MV-4-11 (cell line): Measurements from ENCODE around the gene DEFB114.
"Not testable (repeated sequence)": the region's sequence is repeated elsewhere in the genome, so short reads cannot be mapped to it uniquely, and the experiment has no call there.

ENCODE experiments used
- DNase-seq: peaks from one replicate; lab custom pipeline; 2025; lab: John Stamatoyannopoulos, UW

DEFB114 gene

GRCh38 chr6:49964064-49964463, at the start of gene DEFB114:
TSS of gene DEFB114 (minus strand) at chr6:49964164. CDS start at chr6:49964105, 59 bp downstream.
- DNase-seq = no peak

- no peak for DNase-seq
These were observed 43.9 kb upstream of the DEFB114 start for GRCh38 chr6:50007819-50008218.

- DNase-seq = no peak
These were observed 39.2 kb upstream of the DEFB114 start for GRCh38 chr6:50003139-50003538.

- no peak for DNase-seq
These were observed 31.3 kb upstream of the DEFB114 start for GRCh38 chr6:49995278-49995677.

- DNase-seq = no peak
These were observed 24.9 kb upstream of the DEFB114 start for GRCh38 chr6:49988900-49989299.

GRCh38 chr6:49987749-49988148, 23.8 kb upstream of the DEFB114 start:
- no peak for DNase-seq

GRCh38 chr6:49986551-49986950, 22.6 kb upstream of the DEFB114 start:
- DNase-seq = no peak

- DNase-seq = no peak
These were observed 18.1 kb upstream of the DEFB114 start for GRCh38 chr6:49982046-49982445.

- DNase-seq = no peak
These were observed 16.9 kb upstream of the DEFB114 start for GRCh38 chr6:49980898-49981297.

- DNase-seq = no peak
These were observed 15.6 kb upstream of the DEFB114 start for GRCh38 chr6:49979584-49979983.

- DNase-seq = no peak
These were observed 14.6 kb upstream of the DEFB114 start for GRCh38 chr6:49978332-49979226.

- no peak for DNase-seq
These were observed 5.6 kb upstream of the DEFB114 start, which contains the start of gene DEFB113 for GRCh38 chr6:49969605-49970004. TSS of gene DEFB113 (minus strand) at chr6:49969625. CDS start at chr6:49969625, 0 bp downstream.

- no peak for DNase-seq
These were observed 2.9 kb upstream of the DEFB114 start for GRCh38 chr6:49966823-49967222.

GRCh38 chr6:49966334-49966733, 2.4 kb upstream of the DEFB114 start:
- DNase-seq = no peak

- no peak for DNase-seq
These were observed 5.8 kb downstream of the DEFB114 start for GRCh38 chr6:49958180-49958579.

- DNase-seq = no peak
These were observed 8.1 kb downstream of the DEFB114 start for GRCh38 chr6:49955847-49956246.

GRCh38 chr6:49951926-49952325, 12.0 kb downstream of the DEFB114 start:
- DNase-seq = no peak

- DNase-seq = no peak
These were observed 13.6 kb downstream of the DEFB114 start for GRCh38 chr6:49950415-49950751.

- no peak for DNase-seq
These were observed 14.9 kb downstream of the DEFB114 start for GRCh38 chr6:49949062-49949461.

- DNase-seq = no peak
These were observed 17.1 kb downstream of the DEFB114 start for GRCh38 chr6:49946835-49947234.

- not testable (repeated sequence) for DNase-seq
These were observed 19.9 kb downstream of the DEFB114 start for GRCh38 chr6:49944068-49944467.

GRCh38 chr6:49939993-49940498, 23.9 kb downstream of the DEFB114 start:
- no peak for DNase-seq

- DNase-seq = no peak
These were observed 26.2 kb downstream of the DEFB114 start for GRCh38 chr6:49937811-49938210.

- no peak for DNase-seq
These were observed 26.9 kb downstream of the DEFB114 start for GRCh38 chr6:49937017-49937416.
